Measurements from ENCODE around the gene SLC35F1.

The SLC35F1 gene

DNA sequence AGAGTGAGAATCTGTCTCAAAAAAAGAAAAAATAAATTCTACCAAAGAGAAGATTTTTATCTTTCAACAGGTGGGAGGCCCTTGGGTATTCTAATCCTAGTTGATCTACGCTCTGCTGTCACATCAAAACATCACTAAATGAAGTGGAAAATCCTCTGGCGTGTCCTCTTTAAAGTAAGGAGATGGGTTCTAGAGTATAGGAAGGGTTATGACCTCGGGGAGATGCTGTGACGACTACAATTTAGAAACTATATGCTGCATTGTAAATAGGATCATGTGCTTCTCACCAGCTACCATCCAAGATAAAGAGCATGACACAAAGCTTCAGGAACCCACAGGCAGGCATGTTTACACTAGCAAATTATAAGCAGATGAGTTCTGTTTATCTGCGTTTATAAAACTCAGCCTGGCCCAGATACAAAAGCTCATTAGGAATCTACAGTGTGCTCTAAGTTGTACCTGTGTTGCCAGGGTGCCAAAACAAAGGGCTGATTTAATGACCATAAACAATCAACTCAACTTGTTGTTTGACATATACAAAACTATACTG, 443.9 kb downstream of the SLC35F1 start:
- DNase-seq (ENCODE audit: low read depth in 2 of 2, low spot score in 1 of 2) = no peak

DNA sequence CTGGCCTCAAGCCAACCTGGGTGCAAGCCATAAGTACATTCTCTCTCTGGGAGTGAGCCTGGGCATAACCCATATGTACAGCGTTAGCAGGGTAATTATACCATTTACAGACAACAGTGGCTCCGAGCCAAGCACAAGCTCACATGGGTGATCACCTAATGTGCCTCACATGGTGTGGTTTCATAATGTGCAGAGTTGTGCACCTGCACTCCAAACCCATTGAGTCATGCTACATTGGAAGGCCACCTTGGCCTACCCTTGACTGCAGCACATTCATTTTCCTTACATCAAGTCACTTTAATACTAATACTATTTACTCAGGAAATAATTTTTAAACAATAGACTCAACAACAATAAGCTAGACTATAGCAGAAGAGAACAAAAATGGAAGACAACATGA, 446.5 kb downstream of the SLC35F1 start:
- DNase-seq (ENCODE audit: low read depth in 2 of 2, low spot score in 1 of 2) = no peak

DNA sequence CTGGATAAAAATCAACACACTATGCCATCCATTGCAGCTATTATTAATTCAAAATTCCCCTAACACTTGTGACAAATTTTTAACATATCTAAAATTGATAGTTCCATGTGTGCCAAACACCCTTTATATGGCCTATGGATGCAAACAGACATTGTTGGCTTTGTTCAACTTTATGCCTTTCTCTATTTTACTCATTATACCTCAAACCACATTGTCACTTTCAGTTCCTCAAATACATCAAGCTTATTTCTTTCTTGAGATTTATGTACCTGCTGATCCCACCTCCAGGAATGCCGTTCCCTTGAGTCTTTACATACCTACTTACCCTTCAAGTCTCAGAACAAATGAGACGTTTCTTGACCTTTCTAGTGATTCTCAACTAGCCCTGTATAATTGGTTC, 447.6 kb downstream of the SLC35F1 start:
- DNase-seq (ENCODE audit: low read depth in 2 of 2, low spot score in 1 of 2) = no peak

DNA sequence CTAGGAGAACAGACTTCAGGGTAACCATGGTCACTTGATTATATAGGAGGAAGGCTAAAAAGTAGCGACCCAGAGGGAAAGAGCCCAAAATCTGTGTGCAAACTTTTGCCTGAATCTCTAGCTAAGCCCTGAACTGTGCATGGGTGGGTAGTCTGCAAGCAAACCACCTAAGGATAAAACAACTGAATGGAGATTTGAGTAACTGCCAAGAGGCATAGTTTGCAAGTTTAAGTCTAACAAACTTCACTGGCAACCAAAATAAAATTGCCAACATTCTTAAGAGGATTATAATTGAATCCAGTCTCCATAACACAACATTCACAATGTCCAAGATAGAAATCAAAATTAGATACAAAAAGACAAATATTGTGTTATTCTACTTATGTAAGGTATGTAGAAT, 449.0 kb downstream of the SLC35F1 start:
- DNase-seq (ENCODE audit: low read depth in 2 of 2, low spot score in 1 of 2) = no peak

DNA sequence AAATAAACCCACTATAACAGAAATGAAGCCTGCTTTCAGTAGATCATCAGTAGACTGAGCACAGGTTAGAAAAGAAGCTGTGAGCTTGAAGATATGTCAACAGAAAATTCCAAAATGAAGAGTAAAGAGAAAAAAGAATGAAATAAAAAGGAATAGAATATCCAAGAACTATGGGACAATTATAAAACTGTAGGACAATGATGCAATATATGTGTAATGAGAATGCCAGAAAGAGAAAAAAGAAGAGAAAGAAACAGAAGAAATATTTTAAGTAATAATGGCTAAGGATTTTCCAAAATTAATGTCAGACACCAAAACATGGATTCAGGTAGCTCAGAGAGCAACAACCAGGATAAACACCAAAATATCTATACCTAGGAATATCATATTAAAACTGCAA, 449.6 kb downstream of the SLC35F1 start:
- no peak for DNase-seq (ENCODE audit: low read depth in 2 of 2, low spot score in 1 of 2)

All from stimulated activated CD8-positive, alpha-beta memory T cell treated with anti-CD3 and anti-CD28 coated beads, Interleukin-4, amount 100 ng/mL, for 4 hours (primary cell).